Type B pancreatic cell (in vitro differentiated cells): ENCODE results near the gene RAB40B. TPM values are rescaled to one million over a fixed set of nuclear protein-coding genes. Genes with fewer than 3 reads are reported as not detected.

ENCODE experiments used
- DNase-seq: peaks from one replicate; pipeline ENCODE4 v3.0.0; 2021; ENCODE audit warnings: mixed read lengths; ENCODE audit not compliant: unreplicated experiment; ENCODE audit errors: extremely low spot score
- H3K27ac Mint-ChIP-seq: 2 replicates; pipeline ENCODE4 v1.8.0; 2021; ENCODE audit warnings: mild to moderate bottlenecking, mixed read lengths
- H3K27me3 Mint-ChIP-seq: 2 replicates; pipeline ENCODE4 v1.8.0; 2021; ENCODE audit warnings: mixed read lengths
- H3K36me3 Mint-ChIP-seq: 2 replicates; pipeline ENCODE4 v1.8.0; 2021; ENCODE audit warnings: mixed read lengths
- H3K4me1 Mint-ChIP-seq: one replicate; pipeline ENCODE4 v1.8.0; 2021; ENCODE audit warnings: mixed read lengths; ENCODE audit not compliant: unreplicated experiment
- H3K4me3 Mint-ChIP-seq: 2 replicates; pipeline ENCODE4 v1.8.0; 2021; ENCODE audit warnings: mild to moderate bottlenecking, mixed read lengths
- H3K9me3 Mint-ChIP-seq: 2 replicates; pipeline ENCODE4 v1.8.0; 2021; ENCODE audit warnings: mixed read lengths
- total RNA-seq: library from RNA; stranded (reverse); gene quantifications from 2 replicates; pipeline ENCODE4 v1.2.1, GENCODE V29; 2021; ENCODE audit warnings: low replicate concordance
- TF ChIP-seq, protein P1 (sequence below): fragments of 200-600 bp; sonication (generic); conservative IDR thresholded peaks from 2 replicates; pipeline ENCODE4 v1.5.0; 2021; ENCODE audit warnings: antibody characterized with exemption, mild to moderate bottlenecking

Gene RAB40B
- total RNA-seq, 1 donor from 2014 or later, result 16.7 TPM

DNA sequence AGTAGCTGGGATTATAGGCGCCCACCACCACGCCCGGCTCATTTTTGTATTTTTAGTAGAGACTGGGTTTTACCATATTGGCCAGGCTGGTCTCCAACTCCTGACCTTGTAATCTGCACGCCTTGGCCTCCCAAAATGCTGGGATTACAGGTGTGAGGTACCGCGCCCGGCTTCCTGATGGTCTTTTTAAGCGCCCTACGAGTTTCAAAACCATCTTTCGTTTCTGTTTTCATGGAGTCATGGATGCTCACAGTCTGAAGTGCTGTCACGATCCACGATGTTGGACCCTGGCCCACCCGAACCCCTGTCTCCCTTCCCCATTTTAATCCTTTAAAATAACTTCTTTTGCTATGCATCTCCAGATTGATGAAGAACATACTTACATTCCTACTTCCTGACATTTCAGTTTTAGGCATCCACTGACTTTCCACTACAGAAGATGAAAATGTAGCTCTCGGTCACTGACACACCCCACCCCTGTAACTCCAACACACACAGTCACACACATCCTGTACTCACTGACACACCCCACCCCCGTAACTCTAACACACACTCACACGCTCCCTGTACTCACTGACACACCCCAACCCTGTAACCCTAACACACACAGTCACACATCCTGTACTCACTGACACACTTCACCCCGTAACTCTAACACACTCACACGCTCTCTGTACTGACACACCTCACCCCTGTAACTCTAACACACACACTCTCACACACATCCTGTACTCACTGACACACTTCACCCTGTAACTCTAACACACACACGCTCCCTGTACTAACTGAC is 27.6 kb downstream of the RAB40B start:
- TF ChIP-seq, protein P1, sequence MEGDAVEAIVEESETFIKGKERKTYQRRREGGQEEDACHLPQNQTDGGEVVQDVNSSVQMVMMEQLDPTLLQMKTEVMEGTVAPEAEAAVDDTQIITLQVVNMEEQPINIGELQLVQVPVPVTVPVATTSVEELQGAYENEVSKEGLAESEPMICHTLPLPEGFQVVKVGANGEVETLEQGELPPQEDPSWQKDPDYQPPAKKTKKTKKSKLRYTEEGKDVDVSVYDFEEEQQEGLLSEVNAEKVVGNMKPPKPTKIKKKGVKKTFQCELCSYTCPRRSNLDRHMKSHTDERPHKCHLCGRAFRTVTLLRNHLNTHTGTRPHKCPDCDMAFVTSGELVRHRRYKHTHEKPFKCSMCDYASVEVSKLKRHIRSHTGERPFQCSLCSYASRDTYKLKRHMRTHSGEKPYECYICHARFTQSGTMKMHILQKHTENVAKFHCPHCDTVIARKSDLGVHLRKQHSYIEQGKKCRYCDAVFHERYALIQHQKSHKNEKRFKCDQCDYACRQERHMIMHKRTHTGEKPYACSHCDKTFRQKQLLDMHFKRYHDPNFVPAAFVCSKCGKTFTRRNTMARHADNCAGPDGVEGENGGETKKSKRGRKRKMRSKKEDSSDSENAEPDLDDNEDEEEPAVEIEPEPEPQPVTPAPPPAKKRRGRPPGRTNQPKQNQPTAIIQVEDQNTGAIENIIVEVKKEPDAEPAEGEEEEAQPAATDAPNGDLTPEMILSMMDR, result no peak
- Mint-ChIP-seq H3K4me3 (no peak overlapping the region), H3K9me3 (no peaks in the 10 kb centered on the region), H3K27ac (peak overlapping the region; percentile 12), H3K27me3 (no peaks in the 10 kb centered on the region), H3K36me3 (peaks cover 6% of the 10 kb centered on the region), H3K4me1 (peaks cover 20% of the 10 kb centered on the region)
- no peak for DNase-seq

- Mint-ChIP-seq H3K27me3 (no peaks in the 10 kb centered on the region), H3K4me3 (no peak overlapping the region), H3K36me3 (no peaks in the 10 kb centered on the region), H3K9me3 (no peaks in the 10 kb centered on the region), H3K4me1 (peaks cover 20% of the 10 kb centered on the region), H3K27ac (peak overlapping the region; percentile 35)
- TF ChIP-seq, protein P1, result peak; percentile 78
- DNase-seq, result no peak
Observed at GRCh38 chr17:82668631-82669099, 29.8 kb downstream of the RAB40B start.

DNA sequence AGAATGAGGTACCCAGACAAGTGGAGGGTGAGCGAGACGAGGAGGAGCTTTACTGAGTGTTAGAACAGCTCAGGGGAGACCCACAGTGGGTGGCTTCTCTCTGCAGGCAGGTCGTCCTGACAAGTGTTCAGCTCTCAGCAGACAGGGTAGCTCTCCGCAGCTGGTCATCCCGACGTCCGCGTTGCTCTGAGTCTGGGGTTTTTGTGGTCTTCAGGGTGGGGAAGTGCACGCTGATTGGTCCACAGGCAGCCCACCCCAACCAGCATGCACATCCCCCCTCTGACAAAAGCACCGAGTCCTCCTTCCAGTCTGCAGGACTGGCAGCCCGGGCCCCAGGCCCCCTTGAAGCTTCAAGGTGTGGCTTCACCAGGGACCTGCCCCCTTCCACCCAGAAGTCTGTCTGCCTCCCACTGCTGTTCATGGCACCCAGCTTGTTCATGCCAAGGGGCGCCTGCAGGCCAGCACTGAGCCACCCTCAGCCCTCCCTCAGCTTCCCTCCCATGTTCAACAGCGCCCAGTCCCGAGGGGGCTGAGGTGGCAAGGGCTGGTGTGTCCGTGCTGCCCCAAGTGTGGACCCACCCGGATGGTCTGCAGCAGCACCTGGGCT is 30.4 kb downstream of the RAB40B start:
- Mint-ChIP-seq H3K36me3 (no peaks in the 10 kb centered on the region), H3K4me1 (peaks cover 17% of the 10 kb centered on the region), H3K27ac (peak overlapping the region; percentile 35), H3K9me3 (no peaks in the 10 kb centered on the region), H3K27me3 (no peaks in the 10 kb centered on the region), H3K4me3 (no peak overlapping the region)
- no peak for DNase-seq
- TF ChIP-seq, protein P1, result no peak

- Mint-ChIP-seq H3K4me3 (no peak overlapping the region), H3K4me1 (peaks cover 16% of the 10 kb centered on the region), H3K27ac (no peak overlapping the region), H3K9me3 (no peaks in the 10 kb centered on the region), H3K36me3 (no peaks in the 10 kb centered on the region), H3K27me3 (no peaks in the 10 kb centered on the region)
- TF ChIP-seq, protein P1, result no peak
- no peak for DNase-seq
Observed at GRCh38 chr17:82667668-82668000, 30.9 kb downstream of the RAB40B start.

DNA sequence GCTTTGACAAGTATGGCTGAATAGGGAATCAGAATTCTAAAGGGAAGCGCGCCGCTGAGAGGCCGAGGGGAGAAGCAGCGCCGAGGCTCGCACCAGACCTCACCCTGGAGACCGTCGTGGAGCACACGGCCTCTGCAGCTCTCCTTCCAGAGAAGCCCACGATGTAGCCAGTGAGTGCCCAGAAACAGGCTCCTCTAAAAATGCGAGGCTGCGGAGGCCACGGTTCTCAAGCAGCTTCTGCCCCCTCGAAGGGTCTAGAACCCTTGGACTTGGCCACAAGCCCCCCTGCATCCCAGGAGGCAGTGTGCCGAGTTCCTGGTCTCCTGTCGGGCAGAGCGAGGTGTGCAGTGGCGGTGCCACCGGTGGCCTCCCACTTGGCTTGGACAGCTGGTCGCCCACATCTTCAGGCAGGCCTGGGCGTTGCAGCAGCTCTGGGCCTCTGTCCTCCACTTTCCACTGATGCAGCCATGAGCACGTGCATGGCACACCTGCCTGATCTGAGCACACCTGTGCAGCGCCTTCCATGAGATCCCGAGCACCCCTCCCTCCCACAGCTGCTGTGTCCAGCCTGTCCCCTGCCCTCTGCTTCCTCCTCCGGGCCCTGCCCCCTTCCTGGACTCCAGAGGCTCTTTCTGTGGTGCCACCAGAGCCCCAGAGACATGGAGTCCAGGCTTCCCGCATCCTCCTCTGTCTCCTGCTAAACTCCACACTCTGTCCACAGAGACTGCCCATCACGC is 31.4 kb downstream of the RAB40B start:
- no peaks in the 10 kb centered on the region for H3K27me3 Mint-ChIP-seq
- no peaks in the 10 kb centered on the region for H3K36me3 Mint-ChIP-seq
- no peak overlapping the region for H3K27ac Mint-ChIP-seq
- no peak for DNase-seq
- H3K4me3 Mint-ChIP-seq, result no peak overlapping the region
- peaks cover 16% of the 10 kb centered on the region for H3K4me1 Mint-ChIP-seq
- no peaks in the 10 kb centered on the region for H3K9me3 Mint-ChIP-seq
- TF ChIP-seq, protein P1, result no peak
